Measurements from ENCODE around the gene TRPM8.

DNA sequence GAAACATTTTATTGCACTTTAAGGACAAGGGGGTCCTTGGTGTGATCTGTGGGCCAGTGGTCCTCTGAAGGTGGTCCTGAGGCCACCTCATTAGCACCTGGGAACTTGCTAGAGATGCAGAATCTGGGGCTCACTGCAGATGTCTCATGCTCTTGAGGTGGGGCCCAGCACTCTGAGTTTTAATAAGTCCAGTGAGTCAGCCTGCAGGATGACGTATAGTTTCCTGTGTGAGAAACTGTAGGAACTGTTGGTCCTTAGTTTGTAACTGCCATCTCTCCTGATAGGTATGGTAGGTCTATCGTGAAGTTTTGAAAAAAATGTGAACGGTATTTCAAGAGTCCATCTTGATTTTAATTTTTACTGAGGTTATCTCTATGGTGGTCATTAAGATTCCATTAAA is 2.8 kb downstream of the TRPM8 start:
- TF ChIP-seq CBX1 (IDR thresholded peaks at IDR 0.05; ENCODE audit: low read depth) (no peak), CCDC6 (CRISPR knock-in tag; IDR thresholded peaks at IDR 0.05) (no peak), SPEN (CRISPR knock-in tag; IDR thresholded peaks at IDR 0.05; ENCODE audit: low read depth) (no peak), SMC3 (IDR thresholded peaks at IDR 0.05; ENCODE audit: low read length) (no peak)
- TF ChIP-seq, protein P1, sequence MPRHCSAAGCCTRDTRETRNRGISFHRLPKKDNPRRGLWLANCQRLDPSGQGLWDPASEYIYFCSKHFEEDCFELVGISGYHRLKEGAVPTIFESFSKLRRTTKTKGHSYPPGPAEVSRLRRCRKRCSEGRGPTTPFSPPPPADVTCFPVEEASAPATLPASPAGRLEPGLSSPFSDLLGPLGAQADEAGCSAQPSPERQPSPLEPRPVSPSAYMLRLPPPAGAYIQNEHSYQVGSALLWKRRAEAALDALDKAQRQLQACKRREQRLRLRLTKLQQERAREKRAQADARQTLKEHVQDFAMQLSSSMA (CRISPR knock-in tag; IDR thresholded peaks at IDR 0.05): no peak
